Mesodermal cell (in vitro differentiated cells): ENCODE results near the gene SCMH1. TPM values are rescaled to one million over a fixed set of nuclear protein-coding genes. Genes with fewer than 3 reads are reported as not detected.

Experiments used
- H3K27ac ChIP-seq: 2 replicates; pipeline ENCODE4 v1.7.0; 2013; ENCODE audit warnings: mild to moderate bottlenecking, low read depth, low read length, moderate library complexity; ENCODE audit not compliant: severe bottlenecking
- H3K36me3 ChIP-seq: 2 replicates; pipeline ENCODE4 v1.7.1; 2013; ENCODE audit warnings: mild to moderate bottlenecking, low read length, moderate library complexity; ENCODE audit not compliant: control insufficient read depth, insufficient read depth
- H3K4me1 ChIP-seq: one replicate; pipeline ENCODE4 v1.7.1; 2013; ENCODE audit warnings: mild to moderate bottlenecking, low read length; ENCODE audit not compliant: insufficient read depth, control insufficient read depth, poor library complexity, severe bottlenecking
- H3K4me3 ChIP-seq: 2 replicates; pipeline ENCODE4 v1.7.0; 2013; ENCODE audit warnings: low read length, control low read depth, mild to moderate bottlenecking; ENCODE audit not compliant: insufficient read depth, poor library complexity, severe bottlenecking; ENCODE audit errors: extremely low read depth
- H3K9me3 ChIP-seq: 2 replicates; pipeline ENCODE4 v1.7.1; 2013; ENCODE audit warnings: mild to moderate bottlenecking, low read length, moderate library complexity; ENCODE audit not compliant: control insufficient read depth
- WGBS, 2 experiments: methylation state at CpG; one replicate each; pipeline ENCODE4 v1.1.5; 2013; ENCODE audit warnings: missing lambda C conversion rate in 2 of 2; ENCODE audit not compliant: insufficient coverage in 2 of 2; 5-methylcytosine and 5-hydroxymethylcytosine counted together
- polyA plus RNA-seq, 2 experiments: library from polyadenylated mRNA; stranded (reverse); fragments of 50-300 nt; gene quantifications; one replicate each; pipeline ENCODE4 v1.2.3, GENCODE V29; 2013

SCMH1 gene
- polyA plus RNA-seq (2013, experiment 1 of 2) = 35.5 TPM
- 41.2 TPM for polyA plus RNA-seq (2013, experiment 2 of 2)

DNA sequence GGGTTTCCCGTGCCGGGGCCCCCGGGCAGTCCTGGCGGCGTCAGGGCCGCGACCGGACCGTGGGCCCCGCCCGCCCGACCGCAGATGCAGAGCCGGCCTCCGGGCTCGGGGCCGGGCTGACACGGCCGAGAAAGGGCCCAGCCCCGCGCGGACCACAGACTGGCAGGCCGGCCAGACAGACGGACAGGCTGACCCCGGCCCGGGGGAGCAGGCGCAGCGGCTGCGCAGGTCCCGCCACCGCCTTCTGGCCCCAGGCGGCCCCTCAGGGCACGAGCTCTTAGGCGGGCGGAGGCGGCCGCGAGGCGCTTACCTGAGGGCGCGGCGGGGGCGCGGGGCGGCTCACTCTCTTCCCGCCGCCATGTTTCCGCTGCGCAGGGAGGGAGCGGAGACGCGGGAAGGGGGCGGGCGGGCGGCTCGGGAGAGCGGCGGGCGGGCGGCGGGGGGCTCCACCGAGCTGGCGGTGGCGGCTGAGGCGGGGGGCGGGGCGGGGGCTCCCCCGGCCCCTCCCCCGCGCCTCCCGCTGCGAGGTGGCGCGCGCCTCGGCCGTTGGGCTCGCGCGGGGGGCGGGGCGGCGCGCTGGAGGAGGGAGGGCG, at the start of gene SCMH1:
SCMH1 (minus strand) TSS at position 558 of the 593 bp plus-strand sequence. CDS start 56,173 bp downstream, outside the sequence.
- H3K4me1 ChIP-seq = peaks cover 27% of the 10 kb centered on the region
- WGBS, 2 experiments = 0% methylated on average over 34 to 60 of the region's 85 CpGs
- peak within 1 kb of the TSS; percentile 61 for H3K27ac ChIP-seq
- peak within 1 kb of the TSS; percentile 60 for H3K4me3 ChIP-seq
- H3K36me3 ChIP-seq = no peaks in the 10 kb centered on the region
- H3K9me3 ChIP-seq = no peaks in the 10 kb centered on the region

DNA sequence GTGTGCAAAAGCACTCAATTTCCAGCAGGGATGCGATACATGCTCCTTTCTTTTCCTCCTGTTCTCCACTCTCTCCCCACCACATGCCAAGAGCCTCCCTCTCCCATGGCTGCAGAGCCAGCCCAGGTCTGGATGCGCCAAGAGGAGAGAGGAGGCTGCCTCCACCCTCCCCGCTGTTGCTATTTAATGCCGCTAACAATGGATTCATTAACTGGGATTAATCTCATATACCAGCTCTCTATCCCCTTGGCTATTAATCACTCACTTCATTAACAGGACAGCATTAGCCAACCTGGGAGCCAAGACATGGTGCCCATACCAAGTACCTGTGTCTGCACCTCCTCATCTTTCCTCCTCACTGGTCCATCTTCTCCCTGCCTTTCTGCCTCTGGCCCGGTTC, 49.1 kb upstream of the SCMH1 start:
- Histone ChIP-seq H3K4me1 (peaks cover 3% of the 10 kb centered on the region), H3K36me3 (no peaks in the 10 kb centered on the region), H3K27ac (no peak overlapping the region), H3K4me3 (no peak overlapping the region), H3K9me3 (no peaks in the 10 kb centered on the region)
- 85 to 89% methylated on average over 2 to 4 of the region's 5 CpGs for WGBS, 2 experiments

GRCh38 chr1:41289196-41289595, 47.1 kb upstream of the SCMH1 start:
- Histone ChIP-seq H3K4me1 (peaks cover 6% of the 10 kb centered on the region), H3K4me3 (no peak overlapping the region), H3K9me3 (no peaks in the 10 kb centered on the region), H3K27ac (no peak overlapping the region), H3K36me3 (no peaks in the 10 kb centered on the region)
- WGBS, 2 experiments = 85 to 96% methylated on average over 4 to 5 of the region's 5 CpGs

DNA sequence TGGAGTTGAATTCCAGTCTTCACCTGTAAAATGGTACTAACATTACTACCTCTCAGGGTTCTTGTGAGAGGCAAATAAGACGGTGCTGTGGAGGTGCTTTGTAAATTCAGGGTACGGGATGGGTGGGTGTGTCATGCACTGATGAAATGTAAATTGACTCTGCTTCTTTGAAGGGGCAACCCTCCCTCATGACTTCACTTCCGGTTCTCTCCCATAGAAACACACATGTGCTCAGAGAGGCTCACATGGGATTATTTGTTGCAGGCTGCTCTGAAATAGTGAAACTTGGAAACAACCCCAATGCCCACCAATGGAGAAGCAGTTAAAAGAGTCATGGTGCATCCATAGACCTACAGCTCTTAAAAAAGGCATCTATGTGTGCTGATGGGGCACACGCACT, 44.9 kb upstream of the SCMH1 start:
- Histone ChIP-seq H3K36me3 (no peaks in the 10 kb centered on the region), H3K9me3 (no peaks in the 10 kb centered on the region), H3K27ac (no peak overlapping the region), H3K4me3 (no peak overlapping the region), H3K4me1 (peaks cover 6% of the 10 kb centered on the region)
- 66 to 100% methylated on average over 1 to 2 of the region's 4 CpGs for WGBS, 2 experiments

GRCh38 chr1:41286486-41286885, 44.4 kb upstream of the SCMH1 start:
- Histone ChIP-seq H3K4me1 (peaks cover 6% of the 10 kb centered on the region), H3K9me3 (no peaks in the 10 kb centered on the region), H3K27ac (no peak overlapping the region), H3K4me3 (no peak overlapping the region), H3K36me3 (no peaks in the 10 kb centered on the region)
- no CpG with 5 or more reads among the region's 3 CpGs for WGBS, 2 experiments

GRCh38 chr1:41285818-41286217, 43.7 kb upstream of the SCMH1 start:
- Histone ChIP-seq H3K36me3 (no peaks in the 10 kb centered on the region), H3K4me3 (no peak overlapping the region), H3K9me3 (no peaks in the 10 kb centered on the region), H3K27ac (no peak overlapping the region), H3K4me1 (peaks cover 6% of the 10 kb centered on the region)
- WGBS, 2 experiments = 100% methylated on average over 3 of the region's 4 CpGs; no CpG with 5 or more reads in 1 of the 2 experiments

GRCh38 chr1:41284121-41284520, 42.0 kb upstream of the SCMH1 start:
- 78% methylated on average over 1 of the region's 2 CpGs; no CpG with 5 or more reads in 1 of the 2 experiments for WGBS, 2 experiments
- Histone ChIP-seq H3K9me3 (no peaks in the 10 kb centered on the region), H3K36me3 (no peaks in the 10 kb centered on the region), H3K4me1 (peaks cover 6% of the 10 kb centered on the region), H3K4me3 (no peak overlapping the region), H3K27ac (no peak overlapping the region)

DNA sequence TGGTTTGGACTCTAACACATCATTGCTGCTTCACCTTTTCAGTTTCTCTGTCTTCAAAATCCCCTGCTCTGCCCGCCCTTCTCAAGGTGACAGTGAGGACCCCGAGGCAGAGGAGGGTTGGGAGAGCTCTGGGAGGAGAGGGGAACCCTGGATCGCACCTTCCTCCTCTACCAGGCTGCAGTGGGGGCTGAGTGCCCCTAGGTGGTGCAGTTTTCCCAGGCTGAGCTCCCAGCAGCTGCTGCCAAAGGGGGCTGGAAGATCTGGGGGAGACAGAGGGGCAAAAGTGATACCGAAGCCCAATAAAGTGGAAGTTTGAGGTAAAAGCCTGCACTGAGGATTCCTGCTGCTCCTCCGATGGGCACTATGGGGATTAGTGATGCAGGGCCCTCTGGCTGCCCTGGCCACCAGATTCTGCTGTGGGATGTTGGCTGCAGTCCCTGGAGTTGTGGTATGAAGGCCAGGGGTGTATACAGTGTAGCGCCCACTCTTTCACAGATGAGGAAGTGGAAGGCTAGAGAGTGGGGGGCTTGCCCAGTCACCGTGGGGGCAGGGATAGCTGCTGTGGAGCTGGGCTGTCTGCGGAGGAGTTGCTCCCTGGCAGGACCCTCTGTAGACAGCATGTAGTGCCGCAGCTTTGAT, 40.7 kb upstream of the SCMH1 start:
- no peak overlapping the region for H3K4me3 ChIP-seq
- peaks cover 6% of the 10 kb centered on the region for H3K4me1 ChIP-seq
- H3K27ac ChIP-seq = no peak overlapping the region
- WGBS, 2 experiments = 59 to 73% methylated on average over 5 of the region's 9 CpGs
- H3K9me3 ChIP-seq = no peaks in the 10 kb centered on the region
- no peaks in the 10 kb centered on the region for H3K36me3 ChIP-seq

- Histone ChIP-seq H3K4me1 (peaks cover 4% of the 10 kb centered on the region), H3K36me3 (no peaks in the 10 kb centered on the region), H3K9me3 (no peaks in the 10 kb centered on the region), H3K4me3 (no peak overlapping the region), H3K27ac (no peak overlapping the region)
- 60 to 63% methylated on average over 1 to 2 of the region's 2 CpGs for WGBS, 2 experiments
Measured at GRCh38 chr1:41281334-41281733, 39.2 kb upstream of the SCMH1 start.

DNA sequence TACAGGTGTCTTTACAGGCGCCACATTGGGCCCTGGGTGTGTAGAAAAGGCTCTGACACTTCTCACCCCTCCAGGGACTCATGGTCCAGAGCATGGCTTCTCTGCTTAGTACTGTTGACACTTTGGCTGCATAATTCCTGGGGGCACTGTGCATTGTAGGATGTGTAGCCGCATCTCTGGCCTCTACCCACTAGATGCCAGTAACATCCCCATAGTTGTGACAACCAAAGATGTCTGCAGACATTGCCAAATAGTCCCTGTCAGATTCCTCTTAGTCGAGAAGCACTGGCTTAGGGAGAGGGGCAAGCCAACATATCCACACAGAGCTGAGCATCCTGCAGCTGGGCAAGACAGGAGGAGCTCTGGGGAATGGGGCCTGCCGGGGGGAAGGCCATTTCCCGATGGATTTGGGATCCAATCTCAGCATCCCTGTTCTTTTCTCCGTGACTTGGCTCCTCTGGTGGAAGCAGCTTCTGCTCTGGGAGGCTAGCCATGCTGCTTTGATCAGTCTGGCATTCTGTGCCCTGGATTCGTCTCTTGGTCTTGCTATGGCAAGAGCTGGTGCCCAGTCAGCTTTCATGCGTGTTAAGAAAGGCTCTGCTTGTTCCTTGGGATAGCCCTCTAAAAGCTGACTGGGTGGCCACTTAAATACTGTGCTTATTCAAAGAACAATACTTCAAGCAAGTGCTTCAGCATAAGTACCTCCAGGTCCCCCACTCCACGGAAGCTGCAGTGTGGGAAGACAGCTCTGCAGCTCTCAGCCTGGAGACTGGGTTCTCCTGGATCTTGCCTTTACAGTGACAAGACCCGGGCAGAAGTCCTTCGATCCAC, 38.3 kb upstream of the SCMH1 start:
- H3K27ac ChIP-seq = no peak overlapping the region
- no peak overlapping the region for H3K4me3 ChIP-seq
- H3K36me3 ChIP-seq = no peaks in the 10 kb centered on the region
- H3K4me1 ChIP-seq = no peaks in the 10 kb centered on the region
- no peaks in the 10 kb centered on the region for H3K9me3 ChIP-seq
- 84 to 85% methylated on average over 9 to 11 of the region's 11 CpGs for WGBS, 2 experiments
